IMR-90 (cell line): ENCODE data around the gene CAMTA1.

Experiments
- BHLHE40 ChIP-seq: fragments of 150-350 bp; IDR thresholded peaks from 2 replicates; pipeline ENCODE4 v1.6.1; 2016; ENCODE audit warnings: mild to moderate bottlenecking, low read depth, low read length
- CEBPB ChIP-seq: IDR thresholded peaks from 2 replicates; pipeline ENCODE4 v1.6.1; 2012; ENCODE audit warnings: low read depth, low read length, improper control_type of control experiment
- CHD1 ChIP-seq: IDR thresholded peaks from 2 replicates; pipeline ENCODE4 v1.6.1; 2012; ENCODE audit warnings: low read depth, low read length, improper control_type of control experiment
- CTCF ChIP-seq: conservative IDR thresholded peaks from 2 replicates; pipeline ENCODE4 v1.5.1; 2012; ENCODE audit warnings: mild to moderate bottlenecking, low read depth, low read length, improper control_type of control experiment
- FOS ChIP-seq: fragments of 150-350 bp; IDR thresholded peaks from 2 replicates; pipeline ENCODE4 v1.6.1; 2016; ENCODE audit warnings: low read depth, low read length
- MAFK ChIP-seq: IDR thresholded peaks from 2 replicates; pipeline ENCODE4 v1.6.1; 2012; ENCODE audit warnings: low read depth, low read length, improper control_type of control experiment
- MAZ ChIP-seq: IDR thresholded peaks from 2 replicates; pipeline ENCODE4 v1.6.1; 2012; ENCODE audit warnings: low read depth, mild to moderate bottlenecking, low read length, improper control_type of control experiment, moderate library complexity, borderline replicate concordance
- MXI1 ChIP-seq: IDR thresholded peaks from 2 replicates; pipeline ENCODE4 v1.6.1; 2012; ENCODE audit warnings: low read depth, mild to moderate bottlenecking, low read length, moderate library complexity, borderline replicate concordance
- POLR2A ChIP-seq: IDR thresholded peaks from 2 replicates; pipeline ENCODE4 v1.6.1; 2012; ENCODE audit warnings: mild to moderate bottlenecking, low read depth, low read length
- RAD21 ChIP-seq: IDR thresholded peaks from 2 replicates; pipeline ENCODE4 v1.6.1; 2012; ENCODE audit warnings: low read length, improper control_type of control experiment
- RFX5 ChIP-seq: IDR thresholded peaks from 2 replicates; pipeline ENCODE4 v1.8.0; 2012; ENCODE audit warnings: low read depth, mild to moderate bottlenecking, low read length, moderate library complexity
- SMC3 ChIP-seq: fragments of 150-350 bp; IDR thresholded peaks from 2 replicates; pipeline ENCODE4 v1.6.1; 2016; ENCODE audit warnings: low read depth, mild to moderate bottlenecking, antibody characterized with exemption, low read length, moderate library complexity
- TF ChIP-seq, protein P1 (sequence below): fragments of 150-350 bp; IDR thresholded peaks from 2 replicates; pipeline ENCODE4 v1.6.1; 2016; ENCODE audit warnings: low read depth, mild to moderate bottlenecking, low read length, moderate library complexity, borderline replicate concordance
- TF ChIP-seq, protein P2 (sequence below): fragments of 150-350 bp; IDR thresholded peaks from 2 replicates; pipeline ENCODE4 v1.6.1; 2017; ENCODE audit warnings: mild to moderate bottlenecking, antibody characterized with exemption, low read length, low read depth

GRCh38 chr1:7594002-7594713 is 808.9 kb downstream of the CAMTA1 start:
- no peak for TF ChIP-seq CTCF
- TF ChIP-seq RAD21 = no peak
- no peak for TF ChIP-seq CEBPB
- TF ChIP-seq RFX5 = no peak
- no peak for TF ChIP-seq POLR2A
- no peak for TF ChIP-seq FOS
- TF ChIP-seq BHLHE40 = no peak
- TF ChIP-seq, protein P1, sequence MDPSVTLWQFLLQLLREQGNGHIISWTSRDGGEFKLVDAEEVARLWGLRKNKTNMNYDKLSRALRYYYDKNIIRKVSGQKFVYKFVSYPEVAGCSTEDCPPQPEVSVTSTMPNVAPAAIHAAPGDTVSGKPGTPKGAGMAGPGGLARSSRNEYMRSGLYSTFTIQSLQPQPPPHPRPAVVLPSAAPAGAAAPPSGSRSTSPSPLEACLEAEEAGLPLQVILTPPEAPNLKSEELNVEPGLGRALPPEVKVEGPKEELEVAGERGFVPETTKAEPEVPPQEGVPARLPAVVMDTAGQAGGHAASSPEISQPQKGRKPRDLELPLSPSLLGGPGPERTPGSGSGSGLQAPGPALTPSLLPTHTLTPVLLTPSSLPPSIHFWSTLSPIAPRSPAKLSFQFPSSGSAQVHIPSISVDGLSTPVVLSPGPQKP = no peak
- TF ChIP-seq, protein P2, sequence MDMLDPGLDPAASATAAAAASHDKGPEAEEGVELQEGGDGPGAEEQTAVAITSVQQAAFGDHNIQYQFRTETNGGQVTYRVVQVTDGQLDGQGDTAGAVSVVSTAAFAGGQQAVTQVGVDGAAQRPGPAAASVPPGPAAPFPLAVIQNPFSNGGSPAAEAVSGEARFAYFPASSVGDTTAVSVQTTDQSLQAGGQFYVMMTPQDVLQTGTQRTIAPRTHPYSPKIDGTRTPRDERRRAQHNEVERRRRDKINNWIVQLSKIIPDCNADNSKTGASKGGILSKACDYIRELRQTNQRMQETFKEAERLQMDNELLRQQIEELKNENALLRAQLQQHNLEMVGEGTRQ = no peak
- no peak for TF ChIP-seq MAFK
- TF ChIP-seq MAZ = no peak
- no peak for TF ChIP-seq MXI1
- no peak for TF ChIP-seq SMC3
- no peak for TF ChIP-seq CHD1
